ENCODE data around the gene NCCRP1. TPM values are rescaled to one million over a fixed set of nuclear protein-coding genes. Genes with fewer than 3 reads are reported as not detected.

NCCRP1 gene
- total RNA-seq, 1 experiment from 2014 or later, result not detected

GRCh38 chr19:39223703-39224279, 27.0 kb downstream of the NCCRP1 start:
- BruUV-seq (replicated peaks), result no TSS peak
- Mint-ChIP-seq H3K27me3 (ENCODE audit: insufficient read depth, unreplicated experiment) (peaks cover 64% of the 10 kb centered on the region), H3K9me3 (ENCODE audit: unreplicated experiment) (no peaks in the 10 kb centered on the region), H3K4me1 (ENCODE audit: insufficient read depth, unreplicated experiment) (no peaks in the 10 kb centered on the region), H3K27ac (ENCODE audit: low read depth, unreplicated experiment) (no peak overlapping the region), H3K36me3 (ENCODE audit: insufficient read depth, unreplicated experiment) (no peaks in the 10 kb centered on the region), H3K4me3 (ENCODE audit: unreplicated experiment) (no peak overlapping the region)
- TF ChIP-seq, protein P1, sequence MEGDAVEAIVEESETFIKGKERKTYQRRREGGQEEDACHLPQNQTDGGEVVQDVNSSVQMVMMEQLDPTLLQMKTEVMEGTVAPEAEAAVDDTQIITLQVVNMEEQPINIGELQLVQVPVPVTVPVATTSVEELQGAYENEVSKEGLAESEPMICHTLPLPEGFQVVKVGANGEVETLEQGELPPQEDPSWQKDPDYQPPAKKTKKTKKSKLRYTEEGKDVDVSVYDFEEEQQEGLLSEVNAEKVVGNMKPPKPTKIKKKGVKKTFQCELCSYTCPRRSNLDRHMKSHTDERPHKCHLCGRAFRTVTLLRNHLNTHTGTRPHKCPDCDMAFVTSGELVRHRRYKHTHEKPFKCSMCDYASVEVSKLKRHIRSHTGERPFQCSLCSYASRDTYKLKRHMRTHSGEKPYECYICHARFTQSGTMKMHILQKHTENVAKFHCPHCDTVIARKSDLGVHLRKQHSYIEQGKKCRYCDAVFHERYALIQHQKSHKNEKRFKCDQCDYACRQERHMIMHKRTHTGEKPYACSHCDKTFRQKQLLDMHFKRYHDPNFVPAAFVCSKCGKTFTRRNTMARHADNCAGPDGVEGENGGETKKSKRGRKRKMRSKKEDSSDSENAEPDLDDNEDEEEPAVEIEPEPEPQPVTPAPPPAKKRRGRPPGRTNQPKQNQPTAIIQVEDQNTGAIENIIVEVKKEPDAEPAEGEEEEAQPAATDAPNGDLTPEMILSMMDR (IDR thresholded peaks at IDR 0.05; ENCODE audit: unreplicated experiment), result no peak
- POLR2A ChIA-PET, result interaction anchor here (0.7 to 1.1 kb wide), 2 partner anchors 28 to 83 kb away, joined by 3 read pairs; no protein-coding TSS in a partner anchor
- intact Hi-C loops (cut with micrococcal nuclease), result no loop called here
- CTCF ChIA-PET, result no interaction called here
- peak; percentile 23 for DNase-seq (ENCODE audit: unreplicated experiment)

- no peak overlapping the region for H3K4me3 Mint-ChIP-seq (ENCODE audit: unreplicated experiment)
- intact Hi-C loops (cut with micrococcal nuclease), result no loop called here
- no peaks in the 10 kb centered on the region for H3K36me3 Mint-ChIP-seq (ENCODE audit: insufficient read depth, unreplicated experiment)
- H3K4me1 Mint-ChIP-seq (ENCODE audit: insufficient read depth, unreplicated experiment), result no peaks in the 10 kb centered on the region
- TF ChIP-seq, protein P1 (IDR thresholded peaks at IDR 0.05; ENCODE audit: unreplicated experiment), result no peak
- BruUV-seq (replicated peaks), result no TSS peak
- no peak for DNase-seq (ENCODE audit: unreplicated experiment)
- H3K9me3 Mint-ChIP-seq (ENCODE audit: unreplicated experiment), result no peaks in the 10 kb centered on the region
- CTCF ChIA-PET, result no interaction called here
- POLR2A ChIA-PET, result no interaction called here
- peaks cover 66% of the 10 kb centered on the region for H3K27me3 Mint-ChIP-seq (ENCODE audit: insufficient read depth, unreplicated experiment)
- H3K27ac Mint-ChIP-seq (ENCODE audit: low read depth, unreplicated experiment), result no peak overlapping the region
Observed at GRCh38 chr19:39224910-39225309, 28.1 kb downstream of the NCCRP1 start.

GRCh38 chr19:39230096-39230764, 33.5 kb downstream of the NCCRP1 start:
- Mint-ChIP-seq H3K36me3 (ENCODE audit: insufficient read depth, unreplicated experiment) (no peaks in the 10 kb centered on the region), H3K9me3 (ENCODE audit: unreplicated experiment) (no peaks in the 10 kb centered on the region), H3K27ac (ENCODE audit: low read depth, unreplicated experiment) (no peak overlapping the region), H3K4me1 (ENCODE audit: insufficient read depth, unreplicated experiment) (no peaks in the 10 kb centered on the region), H3K4me3 (ENCODE audit: unreplicated experiment) (no peak overlapping the region), H3K27me3 (ENCODE audit: insufficient read depth, unreplicated experiment) (peaks cover 57% of the 10 kb centered on the region)
- BruUV-seq (replicated peaks), result no TSS peak
- POLR2A ChIA-PET, result no interaction called here
- TF ChIP-seq, protein P1 (IDR thresholded peaks at IDR 0.05; ENCODE audit: unreplicated experiment), result no peak
- intact Hi-C loops (cut with micrococcal nuclease), result no loop called here
- CTCF ChIA-PET, result interaction anchor here (0.6 kb wide), 1 partner anchor 147 kb away, joined by 3 read pairs; no protein-coding TSS in a partner anchor
- DNase-seq (ENCODE audit: unreplicated experiment), result no peak

GRCh38 chr19:39232708-39233107, 35.9 kb downstream of the NCCRP1 start:
- DNase-seq (ENCODE audit: unreplicated experiment), result no peak
- H3K4me3 Mint-ChIP-seq (ENCODE audit: unreplicated experiment), result no peak overlapping the region
- BruUV-seq (replicated peaks), result no TSS peak
- H3K4me1 Mint-ChIP-seq (ENCODE audit: insufficient read depth, unreplicated experiment), result peaks cover 2% of the 10 kb centered on the region
- no peaks in the 10 kb centered on the region for H3K9me3 Mint-ChIP-seq (ENCODE audit: unreplicated experiment)
- ChIA-PET CTCF (no interaction called here), POLR2A (interaction anchor here (0.7 kb wide), 1 partner anchor 942 kb away, joined by 3 read pairs; no protein-coding TSS in a partner anchor)
- H3K27ac Mint-ChIP-seq (ENCODE audit: low read depth, unreplicated experiment), result no peak overlapping the region
- intact Hi-C loops (cut with micrococcal nuclease), result no loop called here
- TF ChIP-seq, protein P1 (IDR thresholded peaks at IDR 0.05; ENCODE audit: unreplicated experiment), result no peak
- H3K27me3 Mint-ChIP-seq (ENCODE audit: insufficient read depth, unreplicated experiment), result peaks cover 55% of the 10 kb centered on the region
- H3K36me3 Mint-ChIP-seq (ENCODE audit: insufficient read depth, unreplicated experiment), result no peaks in the 10 kb centered on the region
